DMS114 treated with DMSO at 0.1 percent for 48 hours (cell line): ENCODE data around the gene B3GAT2.
A peak's percentile ranks its signal among the peaks of the same experiment; 100 is the strongest.
"Not testable (repeated sequence)": the region's sequence is repeated elsewhere in the genome, so short reads cannot be mapped to it uniquely, and the experiment has no call there.

ENCODE experiments used
- DNase-seq: peaks from one replicate; lab custom pipeline; 2025; ENCODE audit not compliant: unreplicated experiment; lab: John Stamatoyannopoulos, UW

B3GAT2 gene

GRCh38 chr6:70956451-70957283 lies at the start of gene B3GAT2:
TSS of gene B3GAT2 (minus strand) at chr6:70957060. CDS start at chr6:70956429, 631 bp downstream.
- peak; percentile 13 for DNase-seq

GRCh38 chr6:70998148-70998547 lies 41.3 kb upstream of the B3GAT2 start:
- DNase-seq, result no peak

- DNase-seq, result no peak
These were observed 40.5 kb upstream of the B3GAT2 start for GRCh38 chr6:70997379-70997778.

GRCh38 chr6:70996106-70996505 lies 39.2 kb upstream of the B3GAT2 start:
- no peak for DNase-seq

- DNase-seq, result no peak
These were observed 38.6 kb upstream of the B3GAT2 start for GRCh38 chr6:70995411-70995810.

- DNase-seq, result no peak
These were observed 34.4 kb upstream of the B3GAT2 start for GRCh38 chr6:70991253-70991652.

GRCh38 chr6:70985156-70985555 lies 28.3 kb upstream of the B3GAT2 start:
- no peak for DNase-seq

- DNase-seq, result no peak
These were observed 25.9 kb upstream of the B3GAT2 start for GRCh38 chr6:70982747-70983146.

GRCh38 chr6:70980727-70981126 lies 23.9 kb upstream of the B3GAT2 start:
- DNase-seq, result no peak

- DNase-seq, result no peak
These were observed 16.7 kb upstream of the B3GAT2 start for GRCh38 chr6:70973604-70974003.

- DNase-seq, result no peak
These were observed 10.2 kb upstream of the B3GAT2 start for GRCh38 chr6:70967049-70967448.

- no peak for DNase-seq
These were observed 391 bp upstream of the B3GAT2 start for GRCh38 chr6:70957284-70957617.

GRCh38 chr6:70956191-70956450 lies 739 bp downstream of the B3GAT2 start:
- DNase-seq, result no peak

- DNase-seq, result peak; percentile 43
These were observed 1.2 kb downstream of the B3GAT2 start for GRCh38 chr6:70955441-70956190.

- DNase-seq, result no peak
These were observed 2.1 kb downstream of the B3GAT2 start for GRCh38 chr6:70954750-70955149.

GRCh38 chr6:70954176-70954575 lies 2.7 kb downstream of the B3GAT2 start:
- DNase-seq, result no peak

GRCh38 chr6:70952608-70953165 lies 4.2 kb downstream of the B3GAT2 start:
- no peak for DNase-seq

- DNase-seq, result not testable (repeated sequence)
These were observed 12.5 kb downstream of the B3GAT2 start for GRCh38 chr6:70944321-70944720.

GRCh38 chr6:70933853-70934252 lies 23.0 kb downstream of the B3GAT2 start:
- DNase-seq, result no peak

GRCh38 chr6:70905742-70906141 lies 51.1 kb downstream of the B3GAT2 start:
- no peak for DNase-seq

- no peak for DNase-seq
These were observed 53.0 kb downstream of the B3GAT2 start for GRCh38 chr6:70903665-70904452.

GRCh38 chr6:70901324-70901723 lies 55.5 kb downstream of the B3GAT2 start:
- no peak for DNase-seq
